OCI-LY7 (cell line): ENCODE data around the gene FNDC3B. TPM values are rescaled to one million over a fixed set of nuclear protein-coding genes. Genes with fewer than 3 reads are reported as not detected.

ENCODE experiments used
- BruUV-seq: library from RNA; stranded (reverse); fragments of 400-500 nt; replicated peaks from 2 replicates; lab custom pipeline; 2021; lab: Mats Ljungman, UMichigan
- CTCF ChIA-PET: fragments of 300-600 bp; sonication (Branson Sonifier 250); formaldehyde crosslinking; loops from one replicate; lab custom pipeline; 2022; ENCODE audit warnings: antibody characterized with exemption; ENCODE audit not compliant: unreplicated experiment; lab: Charles Lee
- POLR2A ChIA-PET: fragments of 300-600 bp; sonication (Branson Sonifier 250); formaldehyde crosslinking; loops from one replicate; lab custom pipeline; 2022; ENCODE audit warnings: antibody characterized with exemption; lab: Charles Lee
- DNase-seq: peaks from one replicate; pipeline ENCODE4 v3.0.0-alpha.2; 2015; ENCODE audit warnings: low spot score
- H2AFZ ChIP-seq: fragments of 200-600 bp; sonication (generic), shearing (Covaris generic); 2 replicates; pipeline ENCODE4 v1.6.1; 2014; ENCODE audit warnings: mild to moderate bottlenecking, antibody characterized with exemption, low read length, moderate library complexity
- H3K27ac ChIP-seq: fragments of 200-600 bp; sonication (generic); 2 replicates; pipeline ENCODE4 v1.5.1; 2014; ENCODE audit warnings: mixed run types, low read depth, mild to moderate bottlenecking, moderate library complexity, low read length, inconsistent platforms; ENCODE audit not compliant: poor library complexity, severe bottlenecking
- H3K36me3 ChIP-seq: fragments of 200-600 bp; sonication (generic); 2 replicates; pipeline ENCODE4 v1.6.1; 2014; ENCODE audit warnings: mild to moderate bottlenecking, antibody characterized with exemption, low read length, moderate library complexity, mixed read lengths; ENCODE audit not compliant: insufficient read depth
- H3K4me1 ChIP-seq: fragments of 200-600 bp; sonication (generic); 2 replicates; pipeline ENCODE4 v1.5.1; 2014; ENCODE audit warnings: mild to moderate bottlenecking, low read length; ENCODE audit not compliant: insufficient read depth, poor library complexity, severe bottlenecking
- H3K4me2 ChIP-seq: fragments of 200-600 bp; sonication (generic); 2 replicates; pipeline ENCODE4 v1.6.1; 2014; ENCODE audit warnings: mild to moderate bottlenecking, low read length
- H3K4me3 ChIP-seq: fragments of 200-600 bp; sonication (generic); 2 replicates; pipeline ENCODE4 v1.5.1; 2014; ENCODE audit warnings: mild to moderate bottlenecking, low read depth, low read length; ENCODE audit not compliant: poor library complexity, severe bottlenecking
- H3K79me2 ChIP-seq: fragments of 200-600 bp; sonication (generic); 2 replicates; pipeline ENCODE4 v1.6.1; 2016; ENCODE audit warnings: low read depth, mild to moderate bottlenecking, low read length, moderate library complexity, mixed read lengths; ENCODE audit not compliant: insufficient read depth
- H3K9me2 ChIP-seq: fragments of 200-600 bp; sonication (generic); 2 replicates; pipeline ENCODE4 v1.6.1; 2016; ENCODE audit warnings: mild to moderate bottlenecking, low read length, mixed read lengths; ENCODE audit not compliant: insufficient read depth
- H3K9me3 ChIP-seq: fragments of 200-600 bp; sonication (generic); 2 replicates; pipeline ENCODE4 v1.6.1; 2014; ENCODE audit warnings: mild to moderate bottlenecking, mixed run types, low read length, mixed read lengths
- H4K20me1 ChIP-seq: fragments of 200-600 bp; sonication (generic); 2 replicates; pipeline ENCODE4 v1.6.1; 2014; ENCODE audit warnings: mild to moderate bottlenecking, antibody characterized with exemption, low read length, moderate library complexity, mixed read lengths; ENCODE audit not compliant: insufficient read depth
- EZH2phosphoT487 ChIP-seq: fragments of 200-600 bp; sonication (generic); IDR thresholded peaks from 2 replicates; pipeline ENCODE4 v1.6.1; 2018; ENCODE audit warnings: low read depth, borderline replicate concordance, mild to moderate bottlenecking, mixed run types, antibody characterized with exemption, low read length, moderate library complexity, mixed read lengths
- intact Hi-C: fragments of 100-400 bp; cut with micrococcal nuclease; formaldehyde crosslinking; loops from one replicate; pipeline ENCODE4 v1.10.0; 2022; ENCODE audit not compliant: unreplicated experiment
- total RNA-seq, 2 experiments: library from RNA; depleted of rRNA in 1 of 2; stranded (reverse); fragments of >200 nt in 1 of 2; shearing (Covaris generic) in 1 of 2; gene quantifications; 2 replicates each; pipeline ENCODE4 v1.2.3, GENCODE V29; 2014 to 2022
- TF ChIP-seq, protein P1 (sequence below): fragments of 200-600 bp; sonication (generic); conservative IDR thresholded peaks from 2 replicates; pipeline ENCODE4 v1.5.1; 2014; ENCODE audit warnings: mild to moderate bottlenecking, antibody characterized with exemption, low read length, moderate library complexity, mixed read lengths

Gene FNDC3B
- total RNA-seq, 2 experiments from 2014 or later: 23.3 to 28.5 TPM

DNA sequence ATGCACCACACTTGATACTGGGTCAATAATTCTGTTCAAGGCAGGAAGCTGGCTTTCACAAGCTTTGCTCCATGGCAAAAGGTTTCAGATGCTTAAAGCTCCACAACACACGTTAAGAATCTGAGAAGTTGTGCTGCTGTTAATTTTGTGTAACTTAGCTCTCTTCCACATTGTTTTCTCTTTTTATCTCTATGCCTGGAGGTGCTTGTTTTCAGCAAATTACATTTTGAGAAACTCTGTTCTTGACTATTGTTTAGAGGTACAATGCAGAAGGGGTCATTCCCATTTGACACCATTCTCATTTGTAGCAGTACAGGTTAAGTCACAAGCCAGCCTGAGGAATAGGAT lies 156.0 kb downstream of the FNDC3B start:
- TF ChIP-seq, protein P1, sequence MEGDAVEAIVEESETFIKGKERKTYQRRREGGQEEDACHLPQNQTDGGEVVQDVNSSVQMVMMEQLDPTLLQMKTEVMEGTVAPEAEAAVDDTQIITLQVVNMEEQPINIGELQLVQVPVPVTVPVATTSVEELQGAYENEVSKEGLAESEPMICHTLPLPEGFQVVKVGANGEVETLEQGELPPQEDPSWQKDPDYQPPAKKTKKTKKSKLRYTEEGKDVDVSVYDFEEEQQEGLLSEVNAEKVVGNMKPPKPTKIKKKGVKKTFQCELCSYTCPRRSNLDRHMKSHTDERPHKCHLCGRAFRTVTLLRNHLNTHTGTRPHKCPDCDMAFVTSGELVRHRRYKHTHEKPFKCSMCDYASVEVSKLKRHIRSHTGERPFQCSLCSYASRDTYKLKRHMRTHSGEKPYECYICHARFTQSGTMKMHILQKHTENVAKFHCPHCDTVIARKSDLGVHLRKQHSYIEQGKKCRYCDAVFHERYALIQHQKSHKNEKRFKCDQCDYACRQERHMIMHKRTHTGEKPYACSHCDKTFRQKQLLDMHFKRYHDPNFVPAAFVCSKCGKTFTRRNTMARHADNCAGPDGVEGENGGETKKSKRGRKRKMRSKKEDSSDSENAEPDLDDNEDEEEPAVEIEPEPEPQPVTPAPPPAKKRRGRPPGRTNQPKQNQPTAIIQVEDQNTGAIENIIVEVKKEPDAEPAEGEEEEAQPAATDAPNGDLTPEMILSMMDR: no peak
- TF ChIP-seq EZH2phosphoT487: no peak
- Histone ChIP-seq H4K20me1 (no peaks in the 10 kb centered on the region), H3K27ac (no peak overlapping the region), H3K9me3 (no peaks in the 10 kb centered on the region), H3K4me2 (no peak overlapping the region), H3K4me3 (no peak overlapping the region), H2AFZ (no peak overlapping the region), H3K79me2 (no peaks in the 10 kb centered on the region), H3K4me1 (no peaks in the 10 kb centered on the region), H3K36me3 (no peaks in the 10 kb centered on the region), H3K9me2 (no peaks in the 10 kb centered on the region)
- intact Hi-C loops: no loop called here
- no peak for DNase-seq
- ChIA-PET POLR2A (interaction anchor here (0.5 to 1.5 kb wide), 5 partner anchors 12 to 566 kb away, joined by 3 to 5 read pairs (median 4); no protein-coding TSS in a partner anchor), CTCF (no interaction called here)
- BruUV-seq: no TSS peak

DNA sequence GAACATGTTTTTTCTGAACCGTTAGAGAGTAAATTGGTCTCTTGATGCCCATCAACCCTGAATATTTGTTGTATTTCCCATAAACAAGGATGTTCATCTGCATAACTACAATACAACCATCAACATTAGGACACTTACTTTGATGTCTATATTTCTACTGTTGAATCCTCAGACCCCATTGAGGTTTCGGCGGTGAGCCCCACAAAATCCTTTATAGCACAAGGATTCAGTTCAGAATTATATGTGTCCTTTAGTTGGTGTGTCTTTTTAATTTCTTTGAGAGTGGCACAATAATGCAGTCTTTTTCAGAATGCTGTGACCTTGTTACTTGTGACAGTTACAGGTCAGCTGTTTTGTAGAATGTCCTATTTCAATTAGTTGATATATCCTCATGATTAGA lies 158.0 kb downstream of the FNDC3B start:
- no peaks in the 10 kb centered on the region for H3K79me2 ChIP-seq
- H4K20me1 ChIP-seq: no peaks in the 10 kb centered on the region
- intact Hi-C loops: no loop called here

DNA sequence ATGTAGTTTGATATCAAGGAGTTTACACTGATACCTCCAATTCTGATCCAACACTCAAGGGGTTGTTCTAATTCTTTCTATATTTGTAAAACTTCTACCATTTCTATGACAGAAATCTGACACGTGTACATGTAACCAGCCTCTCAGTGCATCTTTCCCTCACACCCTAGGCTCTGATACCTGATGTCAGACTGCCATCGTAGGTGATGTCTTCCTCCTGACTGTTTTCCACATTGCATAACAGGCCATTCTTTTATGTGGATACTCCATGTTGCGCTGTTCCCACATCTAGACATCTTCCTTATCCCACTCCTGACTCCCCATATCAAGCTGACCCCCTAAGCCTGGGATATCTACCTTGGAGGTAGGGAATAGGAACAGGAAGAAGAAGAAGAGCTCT lies 159.1 kb downstream of the FNDC3B start:
- Histone ChIP-seq H3K4me2 (no peak overlapping the region), H3K79me2 (no peaks in the 10 kb centered on the region), H2AFZ (no peak overlapping the region), H3K9me3 (no peaks in the 10 kb centered on the region), H3K4me3 (no peak overlapping the region), H3K36me3 (no peaks in the 10 kb centered on the region), H3K27ac (no peak overlapping the region), H3K9me2 (no peaks in the 10 kb centered on the region), H4K20me1 (no peaks in the 10 kb centered on the region), H3K4me1 (no peaks in the 10 kb centered on the region)
- POLR2A ChIA-PET: no interaction called here
- TF ChIP-seq EZH2phosphoT487: no peak
- intact Hi-C loops: no loop called here
- no TSS peak for BruUV-seq
- no peak for DNase-seq
- CTCF ChIA-PET: no interaction called here

More for the DNA sequence above, 158.0 kb downstream of the FNDC3B start:
- Histone ChIP-seq H3K4me3 (no peak overlapping the region), H3K27ac (no peak overlapping the region), H2AFZ (no peak overlapping the region), H3K36me3 (no peaks in the 10 kb centered on the region), H3K4me2 (no peak overlapping the region), H3K9me3 (no peaks in the 10 kb centered on the region), H3K9me2 (no peaks in the 10 kb centered on the region), H3K4me1 (no peaks in the 10 kb centered on the region)
- BruUV-seq: no TSS peak
- ChIA-PET CTCF (no interaction called here), POLR2A (no interaction called here)
- TF ChIP-seq EZH2phosphoT487: no peak
- TF ChIP-seq, protein P1: no peak
- DNase-seq: no peak
